ENCODE results near the gene MYZAP.

DNA sequence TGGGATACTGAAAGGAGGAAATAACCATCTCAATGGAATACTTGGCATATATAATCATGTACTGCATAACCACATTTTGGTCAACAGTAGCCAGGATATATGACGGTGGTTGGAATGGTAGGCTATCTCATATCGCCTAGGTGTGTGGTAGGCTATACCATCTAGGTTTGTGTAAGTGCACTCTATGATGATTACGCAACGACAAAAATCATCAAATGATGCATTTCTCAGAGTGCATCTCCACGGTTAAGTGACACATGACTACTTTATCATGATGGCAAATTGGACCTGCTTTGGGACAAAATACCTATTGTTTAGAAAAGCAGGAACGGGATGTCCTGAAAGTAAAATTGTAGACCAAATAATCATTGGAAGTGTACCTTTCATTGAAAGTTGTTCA, 2.8 kb downstream of the MYZAP start:
- TF ChIP-seq, protein P1, sequence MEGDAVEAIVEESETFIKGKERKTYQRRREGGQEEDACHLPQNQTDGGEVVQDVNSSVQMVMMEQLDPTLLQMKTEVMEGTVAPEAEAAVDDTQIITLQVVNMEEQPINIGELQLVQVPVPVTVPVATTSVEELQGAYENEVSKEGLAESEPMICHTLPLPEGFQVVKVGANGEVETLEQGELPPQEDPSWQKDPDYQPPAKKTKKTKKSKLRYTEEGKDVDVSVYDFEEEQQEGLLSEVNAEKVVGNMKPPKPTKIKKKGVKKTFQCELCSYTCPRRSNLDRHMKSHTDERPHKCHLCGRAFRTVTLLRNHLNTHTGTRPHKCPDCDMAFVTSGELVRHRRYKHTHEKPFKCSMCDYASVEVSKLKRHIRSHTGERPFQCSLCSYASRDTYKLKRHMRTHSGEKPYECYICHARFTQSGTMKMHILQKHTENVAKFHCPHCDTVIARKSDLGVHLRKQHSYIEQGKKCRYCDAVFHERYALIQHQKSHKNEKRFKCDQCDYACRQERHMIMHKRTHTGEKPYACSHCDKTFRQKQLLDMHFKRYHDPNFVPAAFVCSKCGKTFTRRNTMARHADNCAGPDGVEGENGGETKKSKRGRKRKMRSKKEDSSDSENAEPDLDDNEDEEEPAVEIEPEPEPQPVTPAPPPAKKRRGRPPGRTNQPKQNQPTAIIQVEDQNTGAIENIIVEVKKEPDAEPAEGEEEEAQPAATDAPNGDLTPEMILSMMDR (IDR thresholded peaks at IDR 0.05; ENCODE audit: low read depth, low read length, missing input control) = no peak
- TF ChIP-seq YY1 (IDR thresholded peaks at IDR 0.05) (no peak), JUND (IDR thresholded peaks at IDR 0.05) (no peak), RAD21 (IDR thresholded peaks at IDR 0.05) (no peak), GABPA (IDR thresholded peaks at IDR 0.05 in 1 of 2, conservative IDR thresholded peaks at IDR 0.05 in 1 of 2) (no peak), RXRA (IDR thresholded peaks at IDR 0.05) (no peak)
- TF ChIP-seq, protein P2, sequence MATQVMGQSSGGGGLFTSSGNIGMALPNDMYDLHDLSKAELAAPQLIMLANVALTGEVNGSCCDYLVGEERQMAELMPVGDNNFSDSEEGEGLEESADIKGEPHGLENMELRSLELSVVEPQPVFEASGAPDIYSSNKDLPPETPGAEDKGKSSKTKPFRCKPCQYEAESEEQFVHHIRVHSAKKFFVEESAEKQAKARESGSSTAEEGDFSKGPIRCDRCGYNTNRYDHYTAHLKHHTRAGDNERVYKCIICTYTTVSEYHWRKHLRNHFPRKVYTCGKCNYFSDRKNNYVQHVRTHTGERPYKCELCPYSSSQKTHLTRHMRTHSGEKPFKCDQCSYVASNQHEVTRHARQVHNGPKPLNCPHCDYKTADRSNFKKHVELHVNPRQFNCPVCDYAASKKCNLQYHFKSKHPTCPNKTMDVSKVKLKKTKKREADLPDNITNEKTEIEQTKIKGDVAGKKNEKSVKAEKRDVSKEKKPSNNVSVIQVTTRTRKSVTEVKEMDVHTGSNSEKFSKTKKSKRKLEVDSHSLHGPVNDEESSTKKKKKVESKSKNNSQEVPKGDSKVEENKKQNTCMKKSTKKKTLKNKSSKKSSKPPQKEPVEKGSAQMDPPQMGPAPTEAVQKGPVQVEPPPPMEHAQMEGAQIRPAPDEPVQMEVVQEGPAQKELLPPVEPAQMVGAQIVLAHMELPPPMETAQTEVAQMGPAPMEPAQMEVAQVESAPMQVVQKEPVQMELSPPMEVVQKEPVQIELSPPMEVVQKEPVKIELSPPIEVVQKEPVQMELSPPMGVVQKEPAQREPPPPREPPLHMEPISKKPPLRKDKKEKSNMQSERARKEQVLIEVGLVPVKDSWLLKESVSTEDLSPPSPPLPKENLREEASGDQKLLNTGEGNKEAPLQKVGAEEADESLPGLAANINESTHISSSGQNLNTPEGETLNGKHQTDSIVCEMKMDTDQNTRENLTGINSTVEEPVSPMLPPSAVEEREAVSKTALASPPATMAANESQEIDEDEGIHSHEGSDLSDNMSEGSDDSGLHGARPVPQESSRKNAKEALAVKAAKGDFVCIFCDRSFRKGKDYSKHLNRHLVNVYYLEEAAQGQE (IDR thresholded peaks at IDR 0.05) = no peak
- TF ChIP-seq, protein P3, sequence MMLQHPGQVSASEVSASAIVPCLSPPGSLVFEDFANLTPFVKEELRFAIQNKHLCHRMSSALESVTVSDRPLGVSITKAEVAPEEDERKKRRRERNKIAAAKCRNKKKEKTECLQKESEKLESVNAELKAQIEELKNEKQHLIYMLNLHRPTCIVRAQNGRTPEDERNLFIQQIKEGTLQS (IDR thresholded peaks at IDR 0.05) = no peak

Data from liver (tissue), 3 donors.